ENCODE data around the gene USP3.

USP3 gene

DNA sequence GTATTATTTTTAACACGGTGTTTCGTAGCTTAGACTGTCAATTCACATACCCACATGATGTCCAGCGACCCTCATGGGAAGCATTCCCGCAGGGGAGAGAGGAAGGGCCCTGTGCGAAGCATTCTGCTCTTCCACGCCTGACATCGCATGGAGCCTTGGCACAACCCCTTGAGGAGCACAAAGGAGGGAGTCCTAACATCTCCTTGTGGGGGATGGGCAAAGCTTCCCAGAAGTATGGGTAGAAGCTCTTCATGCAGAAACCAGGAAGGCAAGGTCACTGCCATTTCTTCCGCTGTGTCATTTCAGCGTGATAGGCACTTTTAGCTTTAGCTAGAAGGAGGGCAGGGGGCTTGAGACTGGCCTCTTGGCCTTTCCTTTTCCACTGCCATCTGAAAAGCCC is 28.7 kb upstream of the USP3 start:
- no peaks in the 10 kb centered on the region for H3K27me3 ChIP-seq (replicated peaks; ENCODE audit: control insufficient read depth, insufficient read depth, low read length, poor library complexity, severe bottlenecking)
- H3K4me1 ChIP-seq (ENCODE audit: control insufficient read depth, insufficient read depth, low read length, poor library complexity, severe bottlenecking): peaks cover 54% of the 10 kb centered on the region
- no peak overlapping the region for H3K27ac ChIP-seq (ENCODE audit: insufficient read depth, low read length, poor library complexity, severe bottlenecking)
- no peak overlapping the region for H3K4me3 ChIP-seq (ENCODE audit: insufficient read depth, low read depth, low read length, poor library complexity, severe bottlenecking)
- H3K9me3 ChIP-seq (ENCODE audit: control insufficient read depth, low read length): no peaks in the 10 kb centered on the region
- DNase-seq: no peak
- no peaks in the 10 kb centered on the region for H3K36me3 ChIP-seq (ENCODE audit: control insufficient read depth, insufficient read depth, low read length)

DNA sequence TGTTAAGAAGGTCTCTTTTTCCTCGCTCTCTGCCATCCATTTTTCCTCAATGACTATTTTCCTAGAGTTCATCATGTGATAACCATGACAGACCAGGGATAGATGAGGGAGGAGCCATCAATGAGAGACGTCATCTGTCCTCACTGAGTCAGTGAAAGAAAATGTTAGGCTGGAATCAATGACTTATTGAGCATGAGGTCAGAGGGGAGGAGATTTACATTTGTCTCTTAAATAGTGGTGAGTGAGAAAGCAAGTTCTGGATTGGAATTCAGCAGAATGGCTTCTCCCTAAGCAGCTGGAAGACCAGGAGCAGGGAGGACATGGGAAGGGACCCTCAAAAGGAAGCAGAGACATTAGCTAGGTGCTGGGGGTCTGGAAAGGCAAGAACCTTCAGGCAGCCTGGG is 28.2 kb upstream of the USP3 start:
- H3K4me3 ChIP-seq (ENCODE audit: insufficient read depth, low read depth, low read length, poor library complexity, severe bottlenecking): no peak overlapping the region
- H3K36me3 ChIP-seq (ENCODE audit: control insufficient read depth, insufficient read depth, low read length): no peaks in the 10 kb centered on the region
- peaks cover 59% of the 10 kb centered on the region for H3K4me1 ChIP-seq (ENCODE audit: control insufficient read depth, insufficient read depth, low read length, poor library complexity, severe bottlenecking)
- H3K27ac ChIP-seq (ENCODE audit: insufficient read depth, low read length, poor library complexity, severe bottlenecking): no peak overlapping the region
- no peak for DNase-seq
- H3K27me3 ChIP-seq (replicated peaks; ENCODE audit: control insufficient read depth, insufficient read depth, low read length, poor library complexity, severe bottlenecking): no peaks in the 10 kb centered on the region
- no peaks in the 10 kb centered on the region for H3K9me3 ChIP-seq (ENCODE audit: control insufficient read depth, low read length)

- H3K27me3 ChIP-seq (replicated peaks; ENCODE audit: control insufficient read depth, insufficient read depth, low read length, poor library complexity, severe bottlenecking): no peaks in the 10 kb centered on the region
- no peaks in the 10 kb centered on the region for H3K9me3 ChIP-seq (ENCODE audit: control insufficient read depth, low read length)
- DNase-seq: no peak
- peaks cover 65% of the 10 kb centered on the region for H3K4me1 ChIP-seq (ENCODE audit: control insufficient read depth, insufficient read depth, low read length, poor library complexity, severe bottlenecking)
- no peak overlapping the region for H3K4me3 ChIP-seq (ENCODE audit: insufficient read depth, low read depth, low read length, poor library complexity, severe bottlenecking)
- no peaks in the 10 kb centered on the region for H3K36me3 ChIP-seq (ENCODE audit: control insufficient read depth, insufficient read depth, low read length)
- peak overlapping the region; percentile 92 for H3K27ac ChIP-seq (ENCODE audit: insufficient read depth, low read length, poor library complexity, severe bottlenecking)
Measured at GRCh38 chr15:63478243-63478642, 26.1 kb upstream of the USP3 start.

GRCh38 chr15:63480441-63480821 is 24.0 kb upstream of the USP3 start:
- peaks cover 67% of the 10 kb centered on the region for H3K4me1 ChIP-seq (ENCODE audit: control insufficient read depth, insufficient read depth, low read length, poor library complexity, severe bottlenecking)
- no peak for DNase-seq
- no peaks in the 10 kb centered on the region for H3K36me3 ChIP-seq (ENCODE audit: control insufficient read depth, insufficient read depth, low read length)
- H3K27me3 ChIP-seq (replicated peaks; ENCODE audit: control insufficient read depth, insufficient read depth, low read length, poor library complexity, severe bottlenecking): no peaks in the 10 kb centered on the region
- H3K27ac ChIP-seq (ENCODE audit: insufficient read depth, low read length, poor library complexity, severe bottlenecking): peak overlapping the region; percentile 93
- no peak overlapping the region for H3K4me3 ChIP-seq (ENCODE audit: insufficient read depth, low read depth, low read length, poor library complexity, severe bottlenecking)
- H3K9me3 ChIP-seq (ENCODE audit: control insufficient read depth, low read length): no peaks in the 10 kb centered on the region

DNA sequence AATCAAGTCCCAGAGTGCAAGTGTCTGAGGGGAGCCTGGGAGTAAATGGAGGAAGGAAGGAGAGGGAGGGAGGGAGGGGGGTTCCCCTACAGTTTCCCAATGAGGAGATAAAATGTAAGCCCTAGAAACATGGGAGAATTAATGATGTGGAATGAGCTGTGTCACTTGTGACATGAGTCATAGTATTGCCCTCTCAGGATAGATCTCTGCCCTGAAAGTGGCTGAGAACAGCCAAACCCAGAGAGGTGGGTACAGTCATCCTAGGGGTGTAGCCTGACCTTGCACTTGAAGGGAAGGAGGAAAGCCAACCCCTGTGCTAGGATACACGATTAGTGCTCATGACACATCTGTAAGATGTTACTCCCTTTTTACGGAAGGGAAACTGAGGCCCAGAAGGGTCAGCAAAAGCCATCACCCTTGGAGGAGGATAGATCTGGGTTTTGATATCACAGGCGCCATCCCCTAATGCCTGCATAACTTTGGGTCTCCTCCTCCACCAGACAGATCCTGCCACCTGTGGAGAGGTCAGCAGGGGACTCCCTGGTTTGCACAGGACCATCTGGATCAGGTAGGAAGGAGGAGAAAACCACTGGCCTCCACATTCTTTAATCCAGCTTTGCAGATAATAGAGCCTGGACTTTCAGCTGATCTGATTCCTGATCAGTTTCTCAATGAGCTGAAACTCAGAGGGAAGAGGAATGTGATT is 23.1 kb upstream of the USP3 start:
- peak in 1 of 3 donors; percentile 24 for DNase-seq
- Histone ChIP-seq H3K27ac (ENCODE audit: insufficient read depth, low read length, poor library complexity, severe bottlenecking) (peak overlapping the region; percentile 93), H3K36me3 (ENCODE audit: control insufficient read depth, insufficient read depth, low read length) (no peaks in the 10 kb centered on the region), H3K27me3 (replicated peaks; ENCODE audit: control insufficient read depth, insufficient read depth, low read length, poor library complexity, severe bottlenecking) (no peaks in the 10 kb centered on the region), H3K4me1 (ENCODE audit: control insufficient read depth, insufficient read depth, low read length, poor library complexity, severe bottlenecking) (peaks cover 69% of the 10 kb centered on the region), H3K4me3 (ENCODE audit: insufficient read depth, low read depth, low read length, poor library complexity, severe bottlenecking) (no peak overlapping the region), H3K9me3 (ENCODE audit: control insufficient read depth, low read length) (no peaks in the 10 kb centered on the region)

- H3K4me1 ChIP-seq (ENCODE audit: control insufficient read depth, insufficient read depth, low read length, poor library complexity, severe bottlenecking): peaks cover 76% of the 10 kb centered on the region
- no peak for DNase-seq
- peak overlapping the region; percentile 68 for H3K27ac ChIP-seq (ENCODE audit: insufficient read depth, low read length, poor library complexity, severe bottlenecking)
- no peak overlapping the region for H3K4me3 ChIP-seq (ENCODE audit: insufficient read depth, low read depth, low read length, poor library complexity, severe bottlenecking)
- H3K27me3 ChIP-seq (replicated peaks; ENCODE audit: control insufficient read depth, insufficient read depth, low read length, poor library complexity, severe bottlenecking): no peaks in the 10 kb centered on the region
- no peaks in the 10 kb centered on the region for H3K36me3 ChIP-seq (ENCODE audit: control insufficient read depth, insufficient read depth, low read length)
- no peaks in the 10 kb centered on the region for H3K9me3 ChIP-seq (ENCODE audit: control insufficient read depth, low read length)
Measured at GRCh38 chr15:63482874-63483323, 21.5 kb upstream of the USP3 start.

GRCh38 chr15:63483521-63484371 is 20.6 kb upstream of the USP3 start:
- no peak for DNase-seq
- no peaks in the 10 kb centered on the region for H3K27me3 ChIP-seq (replicated peaks; ENCODE audit: control insufficient read depth, insufficient read depth, low read length, poor library complexity, severe bottlenecking)
- H3K9me3 ChIP-seq (ENCODE audit: control insufficient read depth, low read length): no peaks in the 10 kb centered on the region
- peaks cover 68% of the 10 kb centered on the region for H3K4me1 ChIP-seq (ENCODE audit: control insufficient read depth, insufficient read depth, low read length, poor library complexity, severe bottlenecking)
- H3K27ac ChIP-seq (ENCODE audit: insufficient read depth, low read length, poor library complexity, severe bottlenecking): peak overlapping the region; percentile 68
- H3K4me3 ChIP-seq (ENCODE audit: insufficient read depth, low read depth, low read length, poor library complexity, severe bottlenecking): peak overlapping the region; percentile 4
- H3K36me3 ChIP-seq (ENCODE audit: control insufficient read depth, insufficient read depth, low read length): no peaks in the 10 kb centered on the region

- Histone ChIP-seq H3K27ac (ENCODE audit: insufficient read depth, low read length, poor library complexity, severe bottlenecking) (peak overlapping the region; percentile 68), H3K4me1 (ENCODE audit: control insufficient read depth, insufficient read depth, low read length, poor library complexity, severe bottlenecking) (peaks cover 60% of the 10 kb centered on the region)
Measured at GRCh38 chr15:63484433-63485186, 19.8 kb upstream of the USP3 start.

DNA sequence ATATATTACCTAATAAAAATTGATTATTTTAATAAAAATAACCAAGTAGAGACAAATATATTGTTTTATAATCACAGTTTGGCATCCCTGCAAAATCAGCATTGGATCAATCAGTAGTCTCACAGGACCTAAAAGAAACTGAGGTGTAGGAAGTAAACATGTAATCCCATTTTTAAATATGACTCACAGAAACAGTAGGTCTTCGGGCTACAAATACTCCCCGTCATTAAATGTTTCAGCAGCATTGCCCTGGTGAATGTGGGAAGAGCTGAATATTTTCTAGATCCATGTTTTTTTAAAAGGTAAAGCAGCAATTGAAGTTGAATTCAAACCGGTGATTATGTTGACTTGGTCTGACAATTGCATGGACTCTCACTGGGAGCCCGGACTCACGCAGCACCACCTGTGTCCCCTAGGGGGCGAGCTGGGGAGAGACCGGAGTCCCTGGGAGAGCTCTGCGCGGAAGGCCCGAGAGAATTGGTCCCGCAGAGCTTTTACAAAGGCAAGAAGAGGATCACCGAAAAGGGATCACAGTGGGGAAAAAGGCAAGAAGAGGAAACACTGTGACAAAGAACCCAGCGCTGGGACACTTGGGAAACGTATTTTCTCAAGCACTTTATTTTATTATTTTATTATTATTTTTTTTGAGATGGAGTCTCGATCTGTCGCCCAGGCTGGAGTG is 17.2 kb upstream of the USP3 start:
- no peak overlapping the region for H3K4me3 ChIP-seq (ENCODE audit: insufficient read depth, low read depth, low read length, poor library complexity, severe bottlenecking)
- peak overlapping the region; percentile 49 for H3K27ac ChIP-seq (ENCODE audit: insufficient read depth, low read length, poor library complexity, severe bottlenecking)
- no peaks in the 10 kb centered on the region for H3K36me3 ChIP-seq (ENCODE audit: control insufficient read depth, insufficient read depth, low read length)
- peaks cover 41% of the 10 kb centered on the region for H3K4me1 ChIP-seq (ENCODE audit: control insufficient read depth, insufficient read depth, low read length, poor library complexity, severe bottlenecking)
- no peaks in the 10 kb centered on the region for H3K27me3 ChIP-seq (replicated peaks; ENCODE audit: control insufficient read depth, insufficient read depth, low read length, poor library complexity, severe bottlenecking)
- no peaks in the 10 kb centered on the region for H3K9me3 ChIP-seq (ENCODE audit: control insufficient read depth, low read length)
- DNase-seq: peak; percentile 70 to 79 (median 71)

More at GRCh38 chr15:63484433-63485186, 19.8 kb upstream of the USP3 start:
- Histone ChIP-seq H3K36me3 (ENCODE audit: control insufficient read depth, insufficient read depth, low read length) (no peaks in the 10 kb centered on the region), H3K9me3 (ENCODE audit: control insufficient read depth, low read length) (no peaks in the 10 kb centered on the region), H3K4me3 (ENCODE audit: insufficient read depth, low read depth, low read length, poor library complexity, severe bottlenecking) (peak overlapping the region; percentile 14), H3K27me3 (replicated peaks; ENCODE audit: control insufficient read depth, insufficient read depth, low read length, poor library complexity, severe bottlenecking) (no peaks in the 10 kb centered on the region)
- no peak for DNase-seq
